Activated naive CD4-positive, alpha-beta T cell treated with anti-CD3 and anti-CD28 coated beads for 36 hours (primary cell): Measurements from ENCODE around the gene CHP2. TPM values are rescaled to one million over a fixed set of nuclear protein-coding genes. Genes with fewer than 3 reads are reported as not detected.
"Not testable (repeated sequence)": the region's sequence is repeated elsewhere in the genome, so short reads cannot be mapped to it uniquely, and the experiment has no call there.

ENCODE experiments used
- CTCF ChIA-PET: fragments of 350-600 bp; sonication (Branson Sonifier 250); formaldehyde crosslinking; loops from one replicate; lab custom pipeline; 2021; ENCODE audit warnings: antibody characterized with exemption; lab: Charles Lee
- DNase-seq: peaks from one replicate; pipeline ENCODE4 v3.0.0-alpha.2; 2020
- H3K27ac Mint-ChIP-seq: one replicate; pipeline ENCODE4 v1.8.0; 2021; ENCODE audit warnings: mild to moderate bottlenecking, mixed read lengths
- H3K27me3 Mint-ChIP-seq: one replicate; pipeline ENCODE4 v1.8.0; 2021; ENCODE audit warnings: low read depth, mixed read lengths
- H3K36me3 Mint-ChIP-seq: one replicate; pipeline ENCODE4 v1.8.0; 2021; ENCODE audit warnings: low read depth, mixed read lengths
- H3K4me1 Mint-ChIP-seq: one replicate; pipeline ENCODE4 v1.8.0; 2021; ENCODE audit warnings: low read depth, mixed read lengths
- H3K4me3 Mint-ChIP-seq: one replicate; pipeline ENCODE4 v1.8.0; 2021; ENCODE audit warnings: mild to moderate bottlenecking, moderate library complexity, mixed read lengths
- H3K9me3 Mint-ChIP-seq: one replicate; pipeline ENCODE4 v1.8.0; 2021; ENCODE audit warnings: mixed read lengths
- intact Hi-C: fragments of 100-400 bp; cut with micrococcal nuclease; formaldehyde crosslinking; loops from one replicate; pipeline ENCODE4 v1.15.1; 2023
- total RNA-seq, 2 experiments: library from RNA; stranded (reverse); gene quantifications; one replicate each; pipeline ENCODE4 v1.2.3, GENCODE V29; 2021

The CHP2 gene
- total RNA-seq = not detected

GRCh38 chr16:23754594-23755483 is at the start of gene CHP2:
CHP2 (plus strand) TSS chr16:23755026; CDS start chr16:23755050, 24 bp downstream.
- H3K4me1 Mint-ChIP-seq = peaks cover 4% of the 10 kb centered on the region
- CTCF ChIA-PET = no interaction called here
- H3K4me3 Mint-ChIP-seq = no peak within 1 kb of the TSS
- no peak for DNase-seq
- intact Hi-C loops = no loop called here
- H3K36me3 Mint-ChIP-seq = no peaks in the 10 kb centered on the region
- H3K27me3 Mint-ChIP-seq = peaks cover 52% of the 10 kb centered on the region
- H3K9me3 Mint-ChIP-seq = no peaks in the 10 kb centered on the region
- no peak within 1 kb of the TSS for H3K27ac Mint-ChIP-seq

GRCh38 chr16:23705517-23705902 is 49.3 kb upstream of the CHP2 start:
- Mint-ChIP-seq H3K27ac (no peak overlapping the region), H3K36me3 (no peaks in the 10 kb centered on the region), H3K27me3 (peaks cover 20% of the 10 kb centered on the region), H3K9me3 (peaks cover 19% of the 10 kb centered on the region), H3K4me1 (no peaks in the 10 kb centered on the region), H3K4me3 (no peak overlapping the region)
- intact Hi-C loops = no loop called here
- DNase-seq = no peak
- CTCF ChIA-PET = no interaction called here

DNA sequence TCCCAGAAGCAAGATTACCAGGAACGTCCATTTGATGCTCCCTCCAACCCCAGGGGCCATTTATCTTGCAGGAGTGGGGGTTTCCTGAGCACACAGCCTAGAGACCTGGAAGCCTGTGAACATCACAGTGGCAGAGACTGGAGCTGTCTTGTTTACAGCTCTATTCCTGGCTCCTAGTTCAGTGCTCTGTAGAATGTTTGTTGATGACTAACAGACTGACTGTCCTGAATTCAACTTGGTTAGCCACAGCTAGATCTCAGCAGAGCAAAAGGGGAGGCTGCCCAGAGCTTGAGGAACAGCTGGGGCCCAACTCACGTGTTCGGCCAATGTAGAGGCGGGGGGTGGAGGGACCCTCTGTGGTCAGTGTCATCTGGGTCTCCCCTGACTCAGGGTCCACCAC is 48.4 kb upstream of the CHP2 start:
- CTCF ChIA-PET = no interaction called here
- intact Hi-C loops = no loop called here
- peaks cover 29% of the 10 kb centered on the region for H3K27me3 Mint-ChIP-seq

DNA sequence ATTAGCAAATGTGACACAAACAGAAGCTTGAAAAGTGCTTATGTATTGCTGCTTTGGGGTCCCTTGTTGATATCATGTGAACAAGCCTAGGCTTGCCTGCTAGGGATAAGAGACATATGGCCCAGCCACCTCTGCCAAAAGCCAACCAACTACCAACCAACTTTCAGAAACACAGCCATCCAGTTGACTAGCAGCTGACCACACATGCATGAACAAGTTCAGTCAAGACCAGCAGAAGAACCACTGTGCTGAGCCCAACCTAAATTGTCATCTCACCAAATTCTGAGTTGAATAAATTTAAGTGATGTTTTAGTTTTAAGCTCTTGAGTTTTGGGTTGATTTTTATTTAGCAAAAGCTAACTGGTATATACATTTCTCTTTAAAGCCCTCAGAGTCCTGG is 45.3 kb upstream of the CHP2 start:
- Mint-ChIP-seq H3K9me3 (peaks cover 15% of the 10 kb centered on the region), H3K4me3 (no peak overlapping the region), H3K27ac (no peak overlapping the region), H3K4me1 (no peaks in the 10 kb centered on the region), H3K36me3 (no peaks in the 10 kb centered on the region), H3K27me3 (peaks cover 48% of the 10 kb centered on the region)
- intact Hi-C loops = no loop called here
- CTCF ChIA-PET = interaction anchor here (1.6 kb wide), 1 partner anchor 18 kb away, joined by 3 read pairs; no protein-coding TSS in a partner anchor
- no peak for DNase-seq

More for the DNA sequence above, 48.4 kb upstream of the CHP2 start:
- Mint-ChIP-seq H3K4me3 (no peak overlapping the region), H3K4me1 (no peaks in the 10 kb centered on the region), H3K36me3 (no peaks in the 10 kb centered on the region), H3K9me3 (peaks cover 19% of the 10 kb centered on the region), H3K27ac (no peak overlapping the region)
- DNase-seq = no peak

- peaks cover 51% of the 10 kb centered on the region for H3K27me3 Mint-ChIP-seq
- no peak for DNase-seq
- no peaks in the 10 kb centered on the region for H3K36me3 Mint-ChIP-seq
- peaks cover 15% of the 10 kb centered on the region for H3K9me3 Mint-ChIP-seq
- CTCF ChIA-PET = interaction anchor here (1.6 kb wide), 1 partner anchor 17 kb away, joined by 3 read pairs; no protein-coding TSS in a partner anchor
- no peak overlapping the region for H3K27ac Mint-ChIP-seq
- H3K4me1 Mint-ChIP-seq = no peaks in the 10 kb centered on the region
- H3K4me3 Mint-ChIP-seq = no peak overlapping the region
- intact Hi-C loops = no loop called here
Observed at GRCh38 chr16:23710008-23710407, 44.8 kb upstream of the CHP2 start.

DNA sequence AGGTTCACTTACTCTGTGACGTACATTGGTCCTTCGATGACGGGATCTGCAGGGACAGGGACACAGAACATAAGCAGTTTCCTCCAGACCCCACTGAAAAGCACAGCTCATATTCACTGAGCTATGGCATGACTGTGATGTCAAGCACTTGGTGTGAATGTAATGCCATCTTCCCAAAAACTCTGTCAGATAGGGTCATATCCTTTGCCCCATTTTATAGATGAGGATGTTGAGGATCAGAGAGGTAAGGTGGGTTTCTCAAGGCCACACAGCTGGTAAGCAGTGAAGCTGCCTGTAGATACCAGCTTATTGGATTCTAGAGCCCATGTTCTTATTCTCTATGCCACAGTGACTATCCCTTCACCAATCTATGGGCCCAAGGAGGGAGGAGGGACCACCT is 44.3 kb upstream of the CHP2 start:
- intact Hi-C loops = no loop called here
- Mint-ChIP-seq H3K36me3 (no peaks in the 10 kb centered on the region), H3K27me3 (peaks cover 51% of the 10 kb centered on the region), H3K4me3 (no peak overlapping the region), H3K4me1 (no peaks in the 10 kb centered on the region), H3K9me3 (peaks cover 15% of the 10 kb centered on the region), H3K27ac (no peak overlapping the region)
- CTCF ChIA-PET = no interaction called here
- no peak for DNase-seq

- no peak for DNase-seq
- CTCF ChIA-PET = no interaction called here
- H3K27me3 Mint-ChIP-seq = peaks cover 52% of the 10 kb centered on the region
Observed at GRCh38 chr16:23711785-23712184, 43.0 kb upstream of the CHP2 start.

DNA sequence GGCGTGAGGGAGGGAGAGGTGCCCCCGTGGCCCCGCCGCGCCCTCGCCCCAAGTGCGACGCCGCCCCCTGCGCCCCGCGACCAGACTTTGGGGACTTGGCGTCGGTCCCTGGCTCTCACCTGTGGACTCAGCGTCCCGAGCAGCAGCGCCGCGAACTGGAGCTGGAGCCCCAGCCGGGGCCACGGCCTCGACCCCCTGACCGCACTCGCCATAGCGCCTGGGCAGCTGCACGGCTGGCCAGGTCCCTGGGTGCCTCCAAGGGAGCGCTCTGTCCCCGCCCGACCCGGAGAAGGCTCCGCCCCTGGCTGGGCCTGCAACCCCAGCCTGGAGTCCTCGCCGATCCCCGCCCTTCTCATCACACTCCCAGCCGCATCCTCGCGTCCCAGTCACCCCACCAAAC is 41.9 kb upstream of the CHP2 start, which contains the start of gene ERN2:
ERN2 (minus strand) TSS at position 247 of the 400 bp plus-strand sequence; CDS start at position 212, 35 bp downstream.
- Mint-ChIP-seq H3K4me3 (no peak within 1 kb of the TSS), H3K4me1 (no peaks in the 10 kb centered on the region), H3K36me3 (no peaks in the 10 kb centered on the region), H3K27ac (no peak within 1 kb of the TSS), H3K9me3 (peaks cover 15% of the 10 kb centered on the region), H3K27me3 (peaks cover 52% of the 10 kb centered on the region)
- intact Hi-C loops = no loop called here
- no peak for DNase-seq
- CTCF ChIA-PET = no interaction called here

More at GRCh38 chr16:23711785-23712184, 43.0 kb upstream of the CHP2 start:
- H3K9me3 Mint-ChIP-seq = peaks cover 15% of the 10 kb centered on the region
- intact Hi-C loops = no loop called here
- H3K36me3 Mint-ChIP-seq = no peaks in the 10 kb centered on the region
- no peak overlapping the region for H3K27ac Mint-ChIP-seq
- H3K4me1 Mint-ChIP-seq = no peaks in the 10 kb centered on the region
- H3K4me3 Mint-ChIP-seq = no peak overlapping the region

DNA sequence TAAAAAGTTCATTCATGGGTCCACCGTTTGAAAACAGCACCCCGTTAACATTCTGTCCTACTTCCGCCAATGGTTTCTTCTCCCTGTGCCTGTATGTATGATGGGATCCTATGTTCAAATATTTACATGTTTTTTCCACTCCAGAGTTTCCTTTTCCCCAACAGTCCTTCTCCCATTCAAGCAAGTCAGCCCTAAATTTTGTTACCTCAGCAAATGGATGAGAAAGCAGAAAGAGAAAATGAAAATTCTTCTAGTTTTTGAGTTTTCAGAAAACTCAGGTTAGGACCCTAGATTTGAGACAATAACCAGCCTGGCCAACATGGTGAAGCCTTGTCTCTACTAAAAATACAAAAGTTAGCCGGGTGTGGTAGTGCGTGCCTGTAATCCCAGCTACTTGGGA is 38.3 kb upstream of the CHP2 start:
- H3K27me3 Mint-ChIP-seq = peaks cover 29% of the 10 kb centered on the region
- H3K27ac Mint-ChIP-seq = no peak overlapping the region
- H3K4me1 Mint-ChIP-seq = no peaks in the 10 kb centered on the region
- no peaks in the 10 kb centered on the region for H3K9me3 Mint-ChIP-seq
- intact Hi-C loops = no loop called here
- H3K36me3 Mint-ChIP-seq = no peaks in the 10 kb centered on the region
- CTCF ChIA-PET = no interaction called here
- no peak overlapping the region for H3K4me3 Mint-ChIP-seq
- no peak for DNase-seq

DNA sequence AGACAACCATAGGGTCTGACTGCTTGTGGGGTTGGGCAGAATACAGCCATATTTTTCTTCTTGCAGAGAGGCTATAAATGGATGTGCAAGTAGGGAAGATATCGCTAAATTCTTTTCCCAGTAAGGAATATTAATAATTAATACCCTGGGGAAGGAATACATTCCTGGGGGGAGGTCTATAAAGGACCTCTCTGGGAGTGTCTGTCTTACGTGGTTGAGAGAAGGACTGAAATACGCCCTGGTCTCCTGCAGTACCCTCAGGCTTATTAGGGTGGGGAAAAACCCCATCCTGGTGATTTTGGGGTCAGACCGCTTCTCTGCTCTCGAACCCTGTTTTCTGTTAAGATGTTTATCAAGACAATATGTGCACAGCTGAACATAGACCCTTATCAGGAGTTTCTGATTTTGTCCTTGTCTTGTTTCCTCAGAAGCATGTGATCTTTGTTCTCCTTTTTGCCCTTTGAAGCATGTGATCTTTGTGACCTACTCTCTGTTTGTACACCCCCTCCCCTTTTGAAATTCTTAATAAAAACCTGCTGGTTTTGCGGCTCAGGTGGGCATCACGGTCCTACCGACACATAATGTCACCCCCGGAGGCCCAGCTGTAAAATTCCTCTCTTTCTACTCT is 32.1 kb upstream of the CHP2 start:
- CTCF ChIA-PET = interaction anchor here (2.1 kb wide), 1 partner anchor 81 kb away, joined by 5 read pairs; no protein-coding TSS in a partner anchor
- H3K9me3 Mint-ChIP-seq, H3K36me3 Mint-ChIP-seq, H3K27ac Mint-ChIP-seq, DNase-seq, H3K4me3 Mint-ChIP-seq, intact Hi-C loops, H3K4me1 Mint-ChIP-seq: not testable (repeated sequence)
- H3K27me3 Mint-ChIP-seq = peaks cover 12% of the 10 kb centered on the region

DNA sequence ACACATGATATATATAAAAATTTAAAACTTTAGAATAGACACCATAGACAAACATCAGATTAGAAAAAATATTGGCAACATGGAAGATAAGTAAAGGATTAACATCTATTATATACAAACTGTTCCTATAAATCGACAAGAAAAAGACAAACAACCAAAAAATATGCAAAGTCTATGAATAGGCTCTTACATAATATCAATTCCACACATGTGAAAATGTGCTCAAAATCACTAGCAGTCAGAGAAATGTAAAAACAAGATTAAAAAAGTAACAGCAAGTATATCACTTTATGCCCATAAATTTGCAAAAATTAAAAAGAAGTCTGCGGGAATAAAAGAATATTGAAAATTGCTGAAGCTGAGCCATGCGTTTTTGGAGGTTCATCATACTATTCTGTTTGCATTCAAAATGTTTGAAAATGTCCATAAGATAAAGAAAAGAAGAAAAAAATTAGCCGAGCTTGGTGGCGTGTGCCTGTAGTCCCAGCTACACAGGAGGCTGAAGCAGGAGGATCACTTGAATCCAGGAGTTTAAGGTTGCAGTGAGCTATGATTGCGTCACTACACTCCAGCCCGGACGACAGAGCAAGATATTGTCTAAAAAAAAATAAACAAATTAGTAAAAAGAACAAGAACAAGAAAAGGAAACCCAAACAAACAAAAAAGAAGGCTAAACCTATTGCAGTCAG is 30.6 kb upstream of the CHP2 start:
- H3K27me3 Mint-ChIP-seq = peaks cover 13% of the 10 kb centered on the region
- no peak overlapping the region for H3K27ac Mint-ChIP-seq
- intact Hi-C loops = no loop called here
- no peak overlapping the region for H3K4me3 Mint-ChIP-seq
- CTCF ChIA-PET = interaction anchor here (2.1 kb wide), 1 partner anchor 79 kb away, joined by 5 read pairs; no protein-coding TSS in a partner anchor
- peaks cover 3% of the 10 kb centered on the region for H3K36me3 Mint-ChIP-seq
- no peak for DNase-seq
- peaks cover 3% of the 10 kb centered on the region for H3K4me1 Mint-ChIP-seq
- peaks cover 8% of the 10 kb centered on the region for H3K9me3 Mint-ChIP-seq

DNA sequence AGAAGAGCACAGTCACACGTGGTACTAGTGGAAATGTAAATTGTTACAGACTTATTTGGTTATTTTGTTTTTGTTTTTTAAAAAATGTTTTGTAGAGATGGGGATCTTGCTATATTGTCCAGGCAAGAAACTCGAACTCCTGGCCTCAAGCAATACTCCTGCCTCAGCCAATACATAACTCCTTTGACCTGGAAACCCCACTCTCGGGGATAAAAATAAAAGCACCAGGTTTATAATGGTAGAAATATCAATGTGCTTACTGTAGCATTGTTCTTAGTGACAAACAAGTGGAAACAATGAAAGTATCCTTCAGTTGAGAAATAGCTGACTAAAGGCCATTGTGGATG is 30.1 kb upstream of the CHP2 start:
- Mint-ChIP-seq H3K36me3 (peaks cover 3% of the 10 kb centered on the region), H3K27ac (no peak overlapping the region), H3K4me3 (no peak overlapping the region), H3K4me1 (peaks cover 3% of the 10 kb centered on the region), H3K9me3 (peaks cover 8% of the 10 kb centered on the region), H3K27me3 (peaks cover 18% of the 10 kb centered on the region)
- intact Hi-C loops = loop anchor here (5.0 kb wide), 1 partner anchor 167 kb away; the partner anchor contains the start of genes EARS2 and UBFD1
- CTCF ChIA-PET = no interaction called here
- no peak for DNase-seq
